Stimulated activated naive CD8-positive, alpha-beta T cell treated with anti-CD3 and anti-CD28 coated beads, Interleukin-15, amount 100 ng/mL, for 72 hours (primary cell): ENCODE data around the gene PTPN2.
"Not testable (repeated sequence)": the region's sequence is repeated elsewhere in the genome, so short reads cannot be mapped to it uniquely, and the experiment has no call there.

Source experiments
- ATAC-seq: fragments of 150-1000 bp; cut with Tn5 transposase; 2 replicates; pipeline ENCODE4 v1.10.0; 2021; ENCODE audit warnings: mild to moderate bottlenecking, moderate library complexity
- DNase-seq, 2 donors: peaks; one replicate each; pipeline ENCODE4 v3.0.0; 2021 to 2022
- H3K27ac Mint-ChIP-seq, 2 donors: one replicate each; pipeline ENCODE4 v1.8.0; 2022; ENCODE audit warnings: mild to moderate bottlenecking in 2 of 2, mixed read lengths in 2 of 2, moderate library complexity in 2 of 2
- H3K27me3 Mint-ChIP-seq: one replicate; pipeline ENCODE4 v1.8.0; 2022; ENCODE audit warnings: mixed read lengths
- H3K4me1 Mint-ChIP-seq: one replicate; pipeline ENCODE4 v1.8.0; 2022; ENCODE audit warnings: mild to moderate bottlenecking, mixed read lengths
- H3K4me3 Mint-ChIP-seq, 2 donors: one replicate each; pipeline ENCODE4 v1.8.0; 2022; ENCODE audit warnings: mild to moderate bottlenecking in 2 of 2, mixed read lengths in 2 of 2, moderate library complexity in 1 of 2
- H3K9me3 Mint-ChIP-seq, 2 donors: one replicate each; pipeline ENCODE4 v1.8.0; 2022; ENCODE audit warnings: mixed read lengths in 2 of 2

Gene PTPN2

GRCh38 chr18:12906119-12906518, 22.1 kb upstream of the PTPN2 start:
- H3K4me1 Mint-ChIP-seq = peaks cover 14% of the 10 kb centered on the region
- no peak for DNase-seq
- no peaks in the 10 kb centered on the region for H3K9me3 Mint-ChIP-seq
- H3K27ac Mint-ChIP-seq = no peak overlapping the region
- ATAC-seq = no peak
- H3K4me3 Mint-ChIP-seq = no peak overlapping the region
- H3K27me3 Mint-ChIP-seq = no peaks in the 10 kb centered on the region

- Mint-ChIP-seq H3K4me3 (peak overlapping the region; percentile 16 to 72), H3K27ac (peak overlapping the region in 1 of 2 donors; percentile 96)
- peak; percentile 48 to 69 for DNase-seq
Observed at GRCh38 chr18:12904012-12904516, 20.0 kb upstream of the PTPN2 start.

GRCh38 chr18:12901208-12901607, 17.2 kb upstream of the PTPN2 start:
- not testable (repeated sequence) for DNase-seq

More at GRCh38 chr18:12904012-12904516, 20.0 kb upstream of the PTPN2 start:
- Mint-ChIP-seq H3K27me3 (peaks cover 5% of the 10 kb centered on the region), H3K9me3 (no peaks in the 10 kb centered on the region), H3K4me1 (peaks cover 9% of the 10 kb centered on the region)
- peak; percentile 68 for ATAC-seq

GRCh38 chr18:12896784-12897333, 12.8 kb upstream of the PTPN2 start:
- not testable (repeated sequence) for H3K9me3 Mint-ChIP-seq, H3K27ac Mint-ChIP-seq, DNase-seq
- ATAC-seq = peak; percentile 39
- peaks cover 19% of the 10 kb centered on the region for H3K4me1 Mint-ChIP-seq
- peaks cover 48% of the 10 kb centered on the region for H3K27me3 Mint-ChIP-seq
- H3K4me3 Mint-ChIP-seq = peak overlapping the region; percentile 70 to 77

More at GRCh38 chr18:12901208-12901607, 17.2 kb upstream of the PTPN2 start:
- H3K4me3 Mint-ChIP-seq, H3K9me3 Mint-ChIP-seq, H3K27ac Mint-ChIP-seq, ATAC-seq, H3K4me1 Mint-ChIP-seq: not testable (repeated sequence)
- peaks cover 26% of the 10 kb centered on the region for H3K27me3 Mint-ChIP-seq

GRCh38 chr18:12895626-12896025, 11.6 kb upstream of the PTPN2 start:
- Mint-ChIP-seq H3K27me3 (peaks cover 49% of the 10 kb centered on the region), H3K9me3 (peaks cover 0 to under 1% of the 10 kb centered on the region in 2 donors), H3K4me1 (peaks cover 19% of the 10 kb centered on the region), H3K4me3 (no peak overlapping the region), H3K27ac (peak overlapping the region in 1 of 2 donors; percentile 33)
- no peak for ATAC-seq
- DNase-seq = no peak

- Mint-ChIP-seq H3K27ac (no peak overlapping the region), H3K4me3 (peak overlapping the region in 1 of 2 donors; percentile 1)
Observed at GRCh38 chr18:12895014-12895413, 11.0 kb upstream of the PTPN2 start.

GRCh38 chr18:12891561-12891960, 7.5 kb upstream of the PTPN2 start:
- Mint-ChIP-seq H3K4me3 (no peak overlapping the region), H3K4me1 (peaks cover 19% of the 10 kb centered on the region), H3K27ac (no peak overlapping the region), H3K27me3 (peaks cover 23% of the 10 kb centered on the region), H3K9me3 (peaks cover 4 to 7% of the 10 kb centered on the region in 2 donors)
- DNase-seq (no peak), ATAC-seq (no peak)

More at GRCh38 chr18:12895014-12895413, 11.0 kb upstream of the PTPN2 start:
- ATAC-seq (peak; percentile 57), DNase-seq (no peak)
- Mint-ChIP-seq H3K9me3 (peaks cover 4 to 7% of the 10 kb centered on the region in 2 donors), H3K4me1 (peaks cover 19% of the 10 kb centered on the region), H3K27me3 (peaks cover 49% of the 10 kb centered on the region)

GRCh38 chr18:12890964-12891363, 6.9 kb upstream of the PTPN2 start:
- H3K4me3 Mint-ChIP-seq = no peak overlapping the region
- ATAC-seq (no peak), DNase-seq (no peak)
- H3K27ac Mint-ChIP-seq = no peak overlapping the region
- H3K27me3 Mint-ChIP-seq = peaks cover 21% of the 10 kb centered on the region
- H3K9me3 Mint-ChIP-seq = peaks cover 4 to 7% of the 10 kb centered on the region in 2 donors
- peaks cover 19% of the 10 kb centered on the region for H3K4me1 Mint-ChIP-seq

- H3K27me3 Mint-ChIP-seq = no peaks in the 10 kb centered on the region
- ATAC-seq (no peak), DNase-seq (no peak)
- H3K4me3 Mint-ChIP-seq = no peak overlapping the region
- H3K4me1 Mint-ChIP-seq = peaks cover 23% of the 10 kb centered on the region
- no peak overlapping the region for H3K27ac Mint-ChIP-seq
- H3K9me3 Mint-ChIP-seq = peaks cover 4 to 7% of the 10 kb centered on the region in 2 donors
Observed at GRCh38 chr18:12886498-12887126, 2.6 kb upstream of the PTPN2 start.

- no peaks in the 10 kb centered on the region for H3K27me3 Mint-ChIP-seq
- ATAC-seq (no peak), DNase-seq (no peak)
- H3K4me3 Mint-ChIP-seq = peak overlapping the region in 1 of 2 donors; percentile 22
- H3K27ac Mint-ChIP-seq = no peak overlapping the region
- H3K9me3 Mint-ChIP-seq = peaks cover 4 to 5% of the 10 kb centered on the region in 2 donors
- peaks cover 34% of the 10 kb centered on the region for H3K4me1 Mint-ChIP-seq
Observed at GRCh38 chr18:12885500-12885899, 1.5 kb upstream of the PTPN2 start.

- Mint-ChIP-seq H3K4me1 (peaks cover 42% of the 10 kb centered on the region), H3K27me3 (no peaks in the 10 kb centered on the region), H3K4me3 (peak overlapping the region; percentile 84 to 96), H3K27ac (peak overlapping the region in 1 of 2 donors; percentile 94), H3K9me3 (no peaks in the 10 kb centered on the region)
- no peak for ATAC-seq
- DNase-seq = no peak
Observed at GRCh38 chr18:12884406-12885323, 628 bp upstream of the PTPN2 start.

- Mint-ChIP-seq H3K27ac (peak overlapping the region; percentile 91 to 98), H3K4me3 (peak overlapping the region; percentile 91 to 96), H3K27me3 (no peaks in the 10 kb centered on the region), H3K4me1 (peaks cover 53% of the 10 kb centered on the region), H3K9me3 (no peaks in the 10 kb centered on the region)
- ATAC-seq (peak; percentile 38), DNase-seq (no peak)
Observed at GRCh38 chr18:12883372-12883683, 709 bp downstream of the PTPN2 start.

- peak overlapping the region; percentile 91 for H3K4me3 Mint-ChIP-seq
- peaks cover 59% of the 10 kb centered on the region for H3K4me1 Mint-ChIP-seq
- no peaks in the 10 kb centered on the region for H3K27me3 Mint-ChIP-seq
- peak overlapping the region; percentile 91 to 94 for H3K27ac Mint-ChIP-seq
- ATAC-seq (no peak), DNase-seq (peak in 1 of 2 donors; percentile 10)
- H3K9me3 Mint-ChIP-seq = no peaks in the 10 kb centered on the region
Observed at GRCh38 chr18:12882453-12883371, 1.3 kb downstream of the PTPN2 start.

GRCh38 chr18:12880541-12880910, 3.5 kb downstream of the PTPN2 start:
- H3K4me3 Mint-ChIP-seq = peak overlapping the region; percentile 22 to 91
- DNase-seq = no peak
- no peaks in the 10 kb centered on the region for H3K9me3 Mint-ChIP-seq

More at GRCh38 chr18:12880541-12880910, 3.5 kb downstream of the PTPN2 start:
- peak overlapping the region in 1 of 2 donors; percentile 86 for H3K27ac Mint-ChIP-seq
- no peak for ATAC-seq
- H3K4me1 Mint-ChIP-seq = peaks cover 73% of the 10 kb centered on the region
- H3K27me3 Mint-ChIP-seq = no peaks in the 10 kb centered on the region
